ENCODE data around the gene ABCB9. TPM values are rescaled to one million over a fixed set of nuclear protein-coding genes. Genes with fewer than 3 reads are reported as not detected.

Gene ABCB9
- total RNA-seq, 1 experiment from 2014 or later: 14.7 TPM

GRCh38 chr12:122959566-122960192 lies 6.6 kb downstream of the ABCB9 start:
- Histone ChIP-seq H3K27me3 (ENCODE audit: insufficient read depth, low read length) (no peaks in the 10 kb centered on the region), H3K9ac (ENCODE audit: low read length) (no peak overlapping the region), H3K27ac (ENCODE audit: low read depth, low read length) (no peak overlapping the region), H4K20me1 (ENCODE audit: insufficient read depth) (no peaks in the 10 kb centered on the region), H3K36me3 (ENCODE audit: control insufficient read depth in 1 of 2, insufficient read depth in 2 of 2, low read length in 2 of 2) (no peaks in the 10 kb centered on the region), H3K9me2 (ENCODE audit: insufficient read depth) (no peaks in the 10 kb centered on the region), H3K4me1 (ENCODE audit: control insufficient read depth in 1 of 2, insufficient read depth in 2 of 2, low read length in 2 of 2) (peaks cover 18 to 23% of the 10 kb centered on the region in 2 experiments), H3K79me2 (ENCODE audit: insufficient read depth, low read length) (peaks cover 3% of the 10 kb centered on the region; the same call in 1 of the 2 replicates), H3K9me3 (ENCODE audit: control insufficient read depth in 1 of 2, insufficient read depth in 1 of 2, low read depth in 1 of 2, low read length in 2 of 2) (no peaks in the 10 kb centered on the region), H3K4me3 (replicated peaks in 1 of 2; ENCODE audit: low read depth in 1 of 2, low read length in 2 of 2) (no peak overlapping the region), H3K4me2 (ENCODE audit: low read length) (no peak overlapping the region), H2AFZ (ENCODE audit: low read depth, low read length, poor library complexity, severe bottlenecking) (no peak overlapping the region)
- BruUV-seq (replicated peaks): no TSS peak
- RAD21 ChIA-PET (ENCODE audit: low non-redundant PET in 1 of 2, low total read pairs in 2 of 2, uncharacterized antibody in 2 of 2, unreplicated experiment in 2 of 2): no interaction called here
- ATAC-seq (no peak), DNase-seq (ENCODE audit: low read depth, low spot score) (no peak)
- intact Hi-C loops (cut with micrococcal nuclease): no loop called here
- POLR2A ChIA-PET: no interaction called here
- CTCF ChIA-PET: no interaction called here
- TF ChIP-seq SRF (IDR thresholded peaks at IDR 0.05; ENCODE audit: low read depth) (no peak), CEBPB (IDR thresholded peaks at IDR 0.05; ENCODE audit: low read depth) (no peak), POLR2A (IDR thresholded peaks at IDR 0.05; ENCODE audit: borderline replicate concordance, extremely low read depth, insufficient read depth, insufficient read length) (no peak), SP1 (IDR thresholded peaks at IDR 0.05; ENCODE audit: low read depth) (no peak), ELF1 (IDR thresholded peaks at IDR 0.05; ENCODE audit: borderline replicate concordance, low read depth) (no peak), ATF3 (IDR thresholded peaks at IDR 0.05) (no peak), SIN3A (IDR thresholded peaks at IDR 0.05; ENCODE audit: low read depth) (no peak)
- TF ChIP-seq, protein P1, sequence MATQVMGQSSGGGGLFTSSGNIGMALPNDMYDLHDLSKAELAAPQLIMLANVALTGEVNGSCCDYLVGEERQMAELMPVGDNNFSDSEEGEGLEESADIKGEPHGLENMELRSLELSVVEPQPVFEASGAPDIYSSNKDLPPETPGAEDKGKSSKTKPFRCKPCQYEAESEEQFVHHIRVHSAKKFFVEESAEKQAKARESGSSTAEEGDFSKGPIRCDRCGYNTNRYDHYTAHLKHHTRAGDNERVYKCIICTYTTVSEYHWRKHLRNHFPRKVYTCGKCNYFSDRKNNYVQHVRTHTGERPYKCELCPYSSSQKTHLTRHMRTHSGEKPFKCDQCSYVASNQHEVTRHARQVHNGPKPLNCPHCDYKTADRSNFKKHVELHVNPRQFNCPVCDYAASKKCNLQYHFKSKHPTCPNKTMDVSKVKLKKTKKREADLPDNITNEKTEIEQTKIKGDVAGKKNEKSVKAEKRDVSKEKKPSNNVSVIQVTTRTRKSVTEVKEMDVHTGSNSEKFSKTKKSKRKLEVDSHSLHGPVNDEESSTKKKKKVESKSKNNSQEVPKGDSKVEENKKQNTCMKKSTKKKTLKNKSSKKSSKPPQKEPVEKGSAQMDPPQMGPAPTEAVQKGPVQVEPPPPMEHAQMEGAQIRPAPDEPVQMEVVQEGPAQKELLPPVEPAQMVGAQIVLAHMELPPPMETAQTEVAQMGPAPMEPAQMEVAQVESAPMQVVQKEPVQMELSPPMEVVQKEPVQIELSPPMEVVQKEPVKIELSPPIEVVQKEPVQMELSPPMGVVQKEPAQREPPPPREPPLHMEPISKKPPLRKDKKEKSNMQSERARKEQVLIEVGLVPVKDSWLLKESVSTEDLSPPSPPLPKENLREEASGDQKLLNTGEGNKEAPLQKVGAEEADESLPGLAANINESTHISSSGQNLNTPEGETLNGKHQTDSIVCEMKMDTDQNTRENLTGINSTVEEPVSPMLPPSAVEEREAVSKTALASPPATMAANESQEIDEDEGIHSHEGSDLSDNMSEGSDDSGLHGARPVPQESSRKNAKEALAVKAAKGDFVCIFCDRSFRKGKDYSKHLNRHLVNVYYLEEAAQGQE (IDR thresholded peaks at IDR 0.05; ENCODE audit: low read depth): no peak

Data from HCT116 (cell line).